A549 (cell line): ENCODE results near the gene GUCY1A2.

Experiments used
- CHD4 ChIP-seq: fragments of 200-600 bp; sonication (generic); IDR thresholded peaks from 2 replicates; pipeline ENCODE4 v1.6.1; 2016; ENCODE audit warnings: antibody characterized with exemption, mild to moderate bottlenecking, borderline replicate concordance
- EP300 ChIP-seq, 2 experiments: fragments of >200 bp; sonication (Bioruptor Twin); formaldehyde crosslinking; IDR thresholded peaks; 2 replicates in 1 of 2; 3 replicates in 1 of 2; pipeline ENCODE4 v1.6.1; 2016 to 2017
- KDM1A ChIP-seq: fragments of 200-600 bp; sonication (generic); IDR thresholded peaks from 2 replicates; pipeline ENCODE4 v1.6.1; 2016; ENCODE audit warnings: low read depth, mild to moderate bottlenecking
- POLR2A ChIP-seq: IDR thresholded peaks from 2 replicates; pipeline ENCODE4 v1.6.1; 2012; ENCODE audit warnings: mild to moderate bottlenecking, low read length
- RAD21 ChIP-seq, 2 experiments: fragments of >200 bp in 1 of 2; sonication (Bioruptor Twin) in 1 of 2; formaldehyde crosslinking in 1 of 2; IDR thresholded peaks in 1 of 2; conservative IDR thresholded peaks in 1 of 2; 2 replicates in 1 of 2; 3 replicates in 1 of 2; pipeline ENCODE4 v1.6.1; 2012 to 2018; ENCODE audit warnings: inconsistent platforms in 1 of 2
- RARB ChIP-seq: fragments of 250-450 bp; sonication (Bioruptor Pico); IDR thresholded peaks from 2 replicates; pipeline ENCODE4 v1.8.0; 2021; ENCODE audit warnings: mild to moderate bottlenecking, moderate library complexity
- SMC3 ChIP-seq: fragments of >200 bp; sonication (Bioruptor Twin); formaldehyde crosslinking; IDR thresholded peaks from 3 replicates; pipeline ENCODE4 v1.6.1; 2018; ENCODE audit warnings: inconsistent platforms
- SREBF2 ChIP-seq: fragments of 450-650 bp; IDR thresholded peaks from 2 replicates; pipeline ENCODE4 v1.6.1; 2014; ENCODE audit warnings: mild to moderate bottlenecking, moderate library complexity
- TF ChIP-seq, protein P1 (sequence below): fragments of >200 bp; sonication (Bioruptor Twin); formaldehyde crosslinking; IDR thresholded peaks from 3 replicates; pipeline ENCODE4 v1.5.1; 2016

DNA sequence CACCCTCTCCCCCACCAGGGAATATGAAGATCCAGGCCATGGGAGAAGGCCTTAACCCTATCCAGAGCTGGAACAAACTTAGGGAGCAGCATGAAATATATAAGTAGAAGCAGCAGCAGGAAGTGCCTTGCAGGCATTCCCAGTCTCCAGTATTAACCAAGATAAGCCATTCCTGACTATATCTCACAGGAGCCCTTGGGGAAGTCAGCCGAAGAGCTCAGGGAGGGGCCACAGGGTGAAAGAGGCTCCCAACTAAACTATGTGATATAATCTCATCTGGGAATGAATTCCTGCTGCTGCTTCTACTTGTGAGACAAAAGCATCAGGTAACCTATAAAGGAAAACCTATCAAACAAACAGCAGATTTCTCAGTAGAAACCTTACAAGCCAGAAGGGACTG is 36.1 kb upstream of the GUCY1A2 start:
- no peak for TF ChIP-seq RAD21 (conservative IDR thresholded peaks at IDR 0.05 in 1 of 2, IDR thresholded peaks at IDR 0.05 in 1 of 2)
- no peak for TF ChIP-seq SREBF2
- TF ChIP-seq, protein P1, sequence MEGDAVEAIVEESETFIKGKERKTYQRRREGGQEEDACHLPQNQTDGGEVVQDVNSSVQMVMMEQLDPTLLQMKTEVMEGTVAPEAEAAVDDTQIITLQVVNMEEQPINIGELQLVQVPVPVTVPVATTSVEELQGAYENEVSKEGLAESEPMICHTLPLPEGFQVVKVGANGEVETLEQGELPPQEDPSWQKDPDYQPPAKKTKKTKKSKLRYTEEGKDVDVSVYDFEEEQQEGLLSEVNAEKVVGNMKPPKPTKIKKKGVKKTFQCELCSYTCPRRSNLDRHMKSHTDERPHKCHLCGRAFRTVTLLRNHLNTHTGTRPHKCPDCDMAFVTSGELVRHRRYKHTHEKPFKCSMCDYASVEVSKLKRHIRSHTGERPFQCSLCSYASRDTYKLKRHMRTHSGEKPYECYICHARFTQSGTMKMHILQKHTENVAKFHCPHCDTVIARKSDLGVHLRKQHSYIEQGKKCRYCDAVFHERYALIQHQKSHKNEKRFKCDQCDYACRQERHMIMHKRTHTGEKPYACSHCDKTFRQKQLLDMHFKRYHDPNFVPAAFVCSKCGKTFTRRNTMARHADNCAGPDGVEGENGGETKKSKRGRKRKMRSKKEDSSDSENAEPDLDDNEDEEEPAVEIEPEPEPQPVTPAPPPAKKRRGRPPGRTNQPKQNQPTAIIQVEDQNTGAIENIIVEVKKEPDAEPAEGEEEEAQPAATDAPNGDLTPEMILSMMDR: no peak
- TF ChIP-seq KDM1A: no peak
- no peak for TF ChIP-seq POLR2A
- TF ChIP-seq CHD4: no peak
- TF ChIP-seq RARB (CRISPR knock-in tag): no peak
- TF ChIP-seq SMC3: no peak
- TF ChIP-seq EP300 (IDR thresholded peaks at IDR 0.05): no peak
